Subcutaneous abdominal adipose tissue (tissue), 5 donors: ENCODE measurements around the gene PNMA6A.
"Not testable (repeated sequence)": the region's sequence is repeated elsewhere in the genome, so short reads cannot be mapped to it uniquely, and the experiment has no call there.

Source experiments
- H3K27ac ChIP-seq: one replicate; pipeline ENCODE4 v1.7.0; 2013; ENCODE audit warnings: low read depth, mild to moderate bottlenecking, inconsistent platforms, low read length, moderate library complexity
- H3K27me3 ChIP-seq, 5 donors: one replicate each; pipeline ENCODE4 v1.7.0; 2013; ENCODE audit warnings: low read length in 5 of 5, inconsistent platforms in 1 of 5; ENCODE audit not compliant: control insufficient read depth in 5 of 5, insufficient read depth in 4 of 5
- H3K36me3 ChIP-seq, 5 donors: one replicate each; pipeline ENCODE4 v1.7.0; 2013; ENCODE audit warnings: low read length in 5 of 5; ENCODE audit not compliant: control insufficient read depth in 5 of 5, insufficient read depth in 5 of 5
- H3K4me1 ChIP-seq, 5 donors: one replicate each; pipeline ENCODE4 v1.7.0; 2013; ENCODE audit warnings: low read length in 5 of 5, mild to moderate bottlenecking in 3 of 5, moderate library complexity in 1 of 5; ENCODE audit not compliant: control insufficient read depth in 5 of 5, insufficient read depth in 5 of 5
- H3K4me3 ChIP-seq, 5 donors: one replicate each; pipeline ENCODE4 v1.7.0; 2013; ENCODE audit warnings: low read length in 5 of 5, low read depth in 1 of 5
- H3K9ac ChIP-seq, 5 donors: one replicate each; pipeline ENCODE4 v1.7.0; 2013; ENCODE audit warnings: low read length in 5 of 5, mild to moderate bottlenecking in 4 of 5, moderate library complexity in 3 of 5
- H3K9me3 ChIP-seq, 5 donors: one replicate each; pipeline ENCODE4 v1.7.0; 2013; ENCODE audit warnings: low read length in 5 of 5; ENCODE audit not compliant: control insufficient read depth in 5 of 5
- donor health status: healthy.
- donor health status: healthy.
- donor health status: healthy.
- donor health status: healthy.
- donor health status: healthy.

PNMA6A gene

DNA sequence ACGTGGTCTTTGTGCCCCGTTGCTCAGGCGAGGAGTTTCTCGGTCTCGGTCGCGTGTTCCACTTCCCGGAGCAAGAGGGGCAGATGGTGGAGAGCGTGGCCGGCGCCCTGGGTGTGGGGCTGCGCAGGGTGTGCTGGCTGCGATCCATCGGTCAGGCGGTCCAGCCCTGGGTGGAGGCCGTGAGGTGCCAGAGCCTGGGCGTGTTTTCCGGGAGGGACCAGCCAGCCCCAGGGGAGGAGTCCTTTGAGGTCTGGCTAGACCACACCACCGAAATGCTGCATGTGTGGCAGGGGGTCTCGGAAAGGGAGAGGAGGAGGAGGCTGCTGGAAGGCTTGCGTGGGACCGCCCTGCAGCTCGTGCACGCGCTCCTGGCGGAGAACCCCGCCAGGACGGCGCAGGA, 1.1 kb downstream of the PNMA6A start:
- not testable (repeated sequence) for H3K4me1 ChIP-seq, H3K9ac ChIP-seq, H3K27ac ChIP-seq, H3K27me3 ChIP-seq, H3K36me3 ChIP-seq, H3K9me3 ChIP-seq, H3K4me3 ChIP-seq

- no peaks in the 10 kb centered on the region for H3K36me3 ChIP-seq
- H3K27me3 ChIP-seq = peaks cover 0 to 5% (median 0%) of the 10 kb centered on the region in 5 donors
- H3K9me3 ChIP-seq = no peaks in the 10 kb centered on the region
- no peak overlapping the region for H3K9ac ChIP-seq
- H3K27ac ChIP-seq = no peak overlapping the region
- no peaks in the 10 kb centered on the region for H3K4me1 ChIP-seq
- no peak overlapping the region for H3K4me3 ChIP-seq
Measured at GRCh38 chrX:153074262-153074899, 2.1 kb downstream of the PNMA6A start.

- H3K27ac ChIP-seq = no peak overlapping the region
- H3K36me3 ChIP-seq = no peaks in the 10 kb centered on the region
- H3K27me3 ChIP-seq = peaks cover 0 to 5% (median 0%) of the 10 kb centered on the region in 5 donors
- H3K4me3 ChIP-seq = no peak overlapping the region
- no peak overlapping the region for H3K9ac ChIP-seq
- no peaks in the 10 kb centered on the region for H3K9me3 ChIP-seq
- no peaks in the 10 kb centered on the region for H3K4me1 ChIP-seq
Measured at GRCh38 chrX:153074935-153075334, 2.7 kb downstream of the PNMA6A start.

DNA sequence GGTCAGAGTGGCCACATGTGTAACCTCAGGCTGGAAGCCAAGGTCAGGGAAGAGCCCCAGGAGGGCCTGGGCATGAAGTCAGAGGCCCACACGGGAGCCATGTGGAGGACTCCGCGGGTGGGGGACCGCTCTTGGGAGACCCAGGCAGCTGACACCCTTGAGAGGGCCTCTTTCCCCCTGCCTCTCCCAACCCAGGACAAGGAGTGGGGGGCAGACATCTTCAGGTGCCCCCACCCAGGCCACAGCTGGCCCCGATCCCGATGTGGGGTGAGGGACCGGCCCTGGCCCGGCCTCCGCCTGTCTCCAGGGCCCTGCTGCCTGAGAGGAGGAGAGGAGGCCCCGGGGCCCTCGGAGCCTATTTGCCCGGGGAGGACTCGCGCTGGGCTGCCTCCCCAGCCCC, 3.1 kb downstream of the PNMA6A start:
- no peak overlapping the region for H3K27ac ChIP-seq
- no peaks in the 10 kb centered on the region for H3K4me1 ChIP-seq
- H3K27me3 ChIP-seq = peaks cover 0 to 5% (median 0%) of the 10 kb centered on the region in 5 donors
- no peak overlapping the region for H3K9ac ChIP-seq
- no peak overlapping the region for H3K4me3 ChIP-seq
- H3K36me3 ChIP-seq = no peaks in the 10 kb centered on the region
- no peaks in the 10 kb centered on the region for H3K9me3 ChIP-seq

DNA sequence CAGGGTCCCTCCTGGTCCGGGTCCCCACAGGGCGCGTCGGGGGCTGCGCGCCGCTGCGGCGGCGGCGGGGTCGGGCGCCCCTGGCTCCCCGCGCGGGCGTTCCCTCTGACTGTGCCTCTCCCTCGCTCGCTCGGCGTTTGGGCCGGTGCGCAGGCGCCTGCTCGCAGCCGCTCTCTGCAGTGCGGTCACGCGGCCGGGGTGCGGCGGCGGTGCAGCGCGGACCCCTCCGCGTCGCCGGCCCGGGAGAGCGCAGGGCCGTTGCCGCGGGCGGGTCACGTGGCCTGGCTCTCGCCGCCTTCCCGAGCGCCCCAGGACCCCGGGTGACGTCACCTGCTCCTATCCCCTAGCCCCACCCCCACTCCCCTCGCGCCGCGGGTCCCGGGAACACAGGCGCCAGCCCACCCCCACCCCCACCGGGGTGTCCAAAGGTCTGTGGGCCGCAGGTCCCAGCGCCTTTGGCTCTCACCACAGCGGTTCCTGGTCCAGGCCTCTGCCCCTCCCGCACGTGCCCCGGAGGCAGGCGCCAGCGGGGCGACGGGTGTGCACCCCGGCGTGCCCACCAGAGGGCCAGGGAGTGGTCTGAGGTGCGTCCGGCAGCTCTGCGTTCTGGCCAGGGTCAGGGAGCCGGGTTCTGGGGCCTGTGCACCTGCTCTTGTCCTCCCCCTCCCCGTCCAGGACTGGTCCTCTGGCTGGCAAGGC, 5.3 kb downstream of the PNMA6A start:
- not testable (repeated sequence) for H3K4me3 ChIP-seq, H3K9ac ChIP-seq, H3K27ac ChIP-seq, H3K9me3 ChIP-seq, H3K27me3 ChIP-seq, H3K36me3 ChIP-seq, H3K4me1 ChIP-seq

DNA sequence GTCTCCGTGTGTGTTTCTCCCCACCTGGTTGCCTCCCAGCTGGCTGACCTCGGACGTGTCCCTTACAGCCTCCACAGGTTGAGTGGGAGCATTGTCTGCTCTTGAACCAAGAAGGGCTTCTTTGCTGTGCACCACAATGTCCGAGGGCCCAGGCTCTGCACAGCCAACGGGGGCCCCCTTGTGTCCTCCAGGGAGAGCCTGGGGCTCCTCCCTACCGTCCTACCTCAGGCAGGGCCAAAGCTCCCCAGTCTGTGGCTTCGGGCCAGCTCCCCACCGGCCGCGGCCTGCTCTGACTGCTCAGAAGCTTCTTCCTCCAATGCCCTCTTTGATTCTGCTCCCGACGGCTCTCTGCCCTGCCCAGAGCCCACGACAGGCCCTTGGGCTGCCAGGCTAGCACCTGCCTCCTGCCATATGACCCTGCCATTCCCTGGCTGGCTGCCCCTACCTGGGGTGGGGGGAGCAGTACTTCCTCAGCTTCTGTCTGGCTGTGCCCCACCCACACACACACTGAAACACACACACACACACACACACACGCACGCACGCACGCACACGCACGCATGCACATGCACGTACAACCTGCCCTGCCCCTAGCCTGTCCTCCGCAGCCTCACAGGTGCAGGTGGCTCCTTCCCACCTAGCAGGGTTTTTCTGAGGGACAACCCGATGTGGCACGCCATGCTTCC, 11.1 kb downstream of the PNMA6A start:
- H3K27me3 ChIP-seq = peaks cover 2 to 18% (median 9%) of the 10 kb centered on the region in 5 donors
- H3K9ac ChIP-seq = not testable (repeated sequence)

DNA sequence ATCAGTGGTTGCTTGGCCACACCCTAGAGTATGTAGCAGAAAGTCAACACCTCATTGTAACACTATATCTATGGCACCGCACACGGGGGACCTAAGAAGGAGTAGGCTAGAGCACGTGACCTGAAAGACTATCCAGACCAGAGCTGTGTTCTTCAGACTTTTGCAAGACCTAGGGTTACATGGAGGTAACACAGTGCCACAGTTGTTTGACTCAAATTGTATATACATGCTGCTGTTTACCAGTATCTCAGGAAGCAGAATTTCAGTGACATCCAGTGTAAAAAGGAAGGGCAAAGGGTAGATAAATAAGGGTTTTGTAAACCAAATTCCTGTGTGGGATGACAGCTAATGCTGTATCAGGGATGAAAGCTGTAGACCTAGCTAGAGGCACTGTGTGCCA, 30.2 kb downstream of the PNMA6A start:
- Histone ChIP-seq H3K4me1 (no peaks in the 10 kb centered on the region), H3K27me3 (peaks cover 0 to 9% (median 4%) of the 10 kb centered on the region in 5 donors), H3K9ac (no peak overlapping the region), H3K36me3 (no peaks in the 10 kb centered on the region), H3K27ac (no peak overlapping the region), H3K9me3 (peaks cover 0 to 23% (median 20%) of the 10 kb centered on the region in 5 donors), H3K4me3 (no peak overlapping the region)

More for the DNA sequence above, 11.1 kb downstream of the PNMA6A start:
- H3K9me3 ChIP-seq, H3K4me3 ChIP-seq, H3K27ac ChIP-seq, H3K4me1 ChIP-seq, H3K36me3 ChIP-seq: not testable (repeated sequence)

GRCh38 chrX:153104959-153105358, 32.7 kb downstream of the PNMA6A start:
- H3K4me3 ChIP-seq, H3K27me3 ChIP-seq, H3K27ac ChIP-seq, H3K36me3 ChIP-seq, H3K9ac ChIP-seq, H3K4me1 ChIP-seq: not testable (repeated sequence)
- H3K9me3 ChIP-seq = peaks cover 0 to 23% (median 20%) of the 10 kb centered on the region in 5 donors

GRCh38 chrX:153106092-153106801, 34.0 kb downstream of the PNMA6A start:
- H3K9me3 ChIP-seq = peaks cover 0 to 21% (median 16%) of the 10 kb centered on the region in 5 donors
- not testable (repeated sequence) for H3K4me3 ChIP-seq, H3K27ac ChIP-seq, H3K4me1 ChIP-seq, H3K9ac ChIP-seq, H3K27me3 ChIP-seq, H3K36me3 ChIP-seq

GRCh38 chrX:153110735-153111134, 38.5 kb downstream of the PNMA6A start:
- not testable (repeated sequence) for H3K4me1 ChIP-seq, H3K27ac ChIP-seq, H3K4me3 ChIP-seq

More at GRCh38 chrX:153110735-153111134, 38.5 kb downstream of the PNMA6A start:
- H3K36me3 ChIP-seq, H3K27me3 ChIP-seq, H3K9ac ChIP-seq, H3K9me3 ChIP-seq: not testable (repeated sequence)
